Activated naive CD8-positive, alpha-beta T cell (primary cell): ENCODE measurements around the gene CCDC150.
"Not testable (repeated sequence)": the region's sequence is repeated elsewhere in the genome, so short reads cannot be mapped to it uniquely, and the experiment has no call there.

Source experiments
- H3K27ac Mint-ChIP-seq: one replicate; pipeline ENCODE4 v1.8.0; 2021; ENCODE audit warnings: mixed read lengths
- H3K27me3 Mint-ChIP-seq: one replicate; pipeline ENCODE4 v1.8.0; 2021; ENCODE audit warnings: mixed read lengths
- H3K36me3 Mint-ChIP-seq: one replicate; pipeline ENCODE4 v1.8.0; 2021; ENCODE audit warnings: mixed read lengths
- H3K4me1 Mint-ChIP-seq: one replicate; pipeline ENCODE4 v1.8.0; 2021; ENCODE audit warnings: low read depth, mixed read lengths
- H3K4me3 Mint-ChIP-seq: one replicate; pipeline ENCODE4 v1.8.0; 2021; ENCODE audit warnings: mild to moderate bottlenecking, mixed read lengths
- H3K9me3 Mint-ChIP-seq: one replicate; pipeline ENCODE4 v1.8.0; 2021; ENCODE audit warnings: low read depth, mixed read lengths

CCDC150 gene

DNA sequence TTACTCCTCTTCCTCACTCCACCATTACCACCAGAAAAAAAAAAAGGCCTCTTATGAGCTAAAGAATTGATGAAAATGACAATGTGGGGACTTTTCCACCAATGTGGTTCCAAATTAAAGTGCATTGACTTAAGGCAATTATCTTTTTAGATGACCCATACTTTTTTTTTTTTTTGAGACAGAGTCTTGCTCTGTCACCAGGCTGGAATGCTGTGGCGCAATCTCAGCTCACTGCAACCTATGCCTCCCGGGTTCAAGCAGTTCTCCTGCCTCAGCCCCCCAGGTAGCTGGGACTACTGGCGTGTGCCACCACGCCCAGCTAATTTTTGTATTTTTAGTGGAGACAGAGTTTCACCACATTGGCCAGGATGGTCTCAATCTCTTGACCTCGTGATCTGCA, 31.6 kb upstream of the CCDC150 start:
- H3K27ac Mint-ChIP-seq, H3K4me1 Mint-ChIP-seq, H3K36me3 Mint-ChIP-seq, H3K4me3 Mint-ChIP-seq, H3K27me3 Mint-ChIP-seq, H3K9me3 Mint-ChIP-seq: not testable (repeated sequence)

DNA sequence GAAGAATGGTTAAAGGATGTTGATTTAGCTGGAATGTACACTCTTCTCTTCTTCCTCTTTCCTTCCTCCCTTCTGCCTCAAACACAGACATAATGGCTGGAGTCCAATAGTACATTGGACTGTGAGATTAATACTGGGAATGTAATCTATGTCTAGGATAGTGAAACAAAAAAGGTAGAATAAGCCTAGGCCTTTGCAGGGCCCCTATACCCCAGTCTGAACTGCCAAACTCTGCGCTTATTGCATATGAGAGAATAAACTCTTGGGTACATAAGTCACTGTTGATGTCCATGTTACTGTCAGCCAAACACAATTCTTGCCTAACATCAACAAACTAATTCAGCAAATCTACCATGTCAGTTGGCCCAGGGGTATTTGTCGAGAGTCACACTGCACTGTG, 29.7 kb upstream of the CCDC150 start:
- no peaks in the 10 kb centered on the region for H3K27me3 Mint-ChIP-seq
- no peaks in the 10 kb centered on the region for H3K4me1 Mint-ChIP-seq
- no peaks in the 10 kb centered on the region for H3K9me3 Mint-ChIP-seq
- H3K36me3 Mint-ChIP-seq, result no peaks in the 10 kb centered on the region
- H3K27ac Mint-ChIP-seq, result no peak overlapping the region
- no peak overlapping the region for H3K4me3 Mint-ChIP-seq

DNA sequence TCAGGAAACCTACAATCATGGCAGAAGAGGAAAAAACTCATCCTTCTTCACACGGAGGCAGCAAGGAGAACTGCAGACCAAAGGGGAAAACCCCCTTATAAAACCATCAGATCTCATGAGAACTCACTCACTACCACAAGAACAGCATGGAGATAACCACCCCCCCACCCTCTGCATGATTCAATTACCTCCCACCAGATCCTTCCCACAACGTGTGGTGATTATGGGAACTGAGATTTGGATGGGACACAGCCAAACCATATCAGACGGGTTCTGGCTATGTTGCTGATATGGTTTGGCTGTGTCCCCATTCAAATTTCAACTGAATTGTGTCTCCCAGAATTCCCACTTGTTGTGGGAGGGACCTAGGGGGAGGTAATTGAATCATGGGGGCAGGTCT, 28.7 kb upstream of the CCDC150 start:
- no peak overlapping the region for H3K4me3 Mint-ChIP-seq
- peaks cover 2% of the 10 kb centered on the region for H3K27me3 Mint-ChIP-seq
- no peaks in the 10 kb centered on the region for H3K9me3 Mint-ChIP-seq
- H3K36me3 Mint-ChIP-seq, result no peaks in the 10 kb centered on the region
- no peak overlapping the region for H3K27ac Mint-ChIP-seq
- H3K4me1 Mint-ChIP-seq, result no peaks in the 10 kb centered on the region

DNA sequence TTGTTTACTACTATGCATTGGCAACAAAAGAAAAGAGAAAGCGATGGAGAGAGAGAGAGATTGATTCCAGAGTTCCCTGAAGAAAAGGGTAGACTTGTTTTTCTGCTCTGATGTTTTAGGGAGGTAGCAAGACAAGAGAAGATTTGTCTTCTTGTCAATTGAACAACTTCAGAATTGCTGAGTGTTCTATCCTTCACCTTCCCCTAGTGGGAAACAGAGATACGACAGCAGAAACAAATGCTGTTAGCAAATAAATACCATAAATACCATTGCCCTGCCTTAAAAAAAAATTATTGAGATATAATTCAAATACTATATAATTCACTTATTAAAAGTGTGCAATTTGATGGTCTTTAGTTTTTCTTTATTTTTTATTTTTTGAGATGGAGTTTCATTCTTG, 26.2 kb upstream of the CCDC150 start:
- Mint-ChIP-seq H3K4me3 (no peak overlapping the region), H3K4me1 (no peaks in the 10 kb centered on the region), H3K27ac (no peak overlapping the region), H3K36me3 (no peaks in the 10 kb centered on the region), H3K27me3 (peaks cover 2% of the 10 kb centered on the region), H3K9me3 (no peaks in the 10 kb centered on the region)

DNA sequence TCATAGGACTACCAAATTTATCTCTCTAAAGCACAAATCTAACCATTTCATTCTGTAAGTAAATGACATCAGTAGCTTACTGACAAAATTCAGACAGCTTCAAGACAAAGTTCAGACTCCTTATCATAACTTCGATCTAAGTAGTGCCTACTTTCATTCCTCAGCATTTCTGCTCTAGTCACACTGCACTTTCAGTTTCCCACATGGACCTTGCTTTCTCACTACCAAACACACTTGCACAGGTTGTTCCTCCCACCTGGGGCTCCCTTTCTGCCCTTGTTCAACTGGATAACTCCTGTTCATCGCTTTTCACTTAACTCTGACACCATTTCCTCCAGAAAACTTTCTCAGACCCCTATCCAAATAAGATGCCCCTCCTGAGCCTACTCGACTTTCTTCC, 22.1 kb upstream of the CCDC150 start:
- Mint-ChIP-seq H3K27me3 (peaks cover 8% of the 10 kb centered on the region), H3K4me3 (no peak overlapping the region), H3K36me3 (peaks cover 2% of the 10 kb centered on the region), H3K4me1 (no peaks in the 10 kb centered on the region), H3K9me3 (no peaks in the 10 kb centered on the region), H3K27ac (no peak overlapping the region)

DNA sequence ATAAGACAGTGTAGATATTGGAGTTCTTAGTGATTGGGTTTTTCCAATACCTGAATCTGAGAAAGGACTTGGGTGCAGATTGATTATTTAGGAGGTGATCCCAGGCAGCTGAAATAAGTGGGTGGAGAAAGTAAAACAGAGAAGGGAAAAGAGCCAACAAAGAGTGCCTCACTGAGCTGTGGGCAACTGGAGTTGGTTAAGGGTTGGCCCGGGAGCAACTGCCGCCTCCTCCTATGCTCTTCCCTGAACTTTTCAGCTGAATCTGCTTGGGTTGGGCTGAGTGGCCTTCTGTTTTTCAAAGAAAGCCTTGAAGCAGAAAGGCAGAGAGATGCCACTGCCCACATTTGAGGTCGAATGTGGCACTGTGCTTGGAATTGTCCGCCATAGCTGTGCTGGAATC, 20.9 kb upstream of the CCDC150 start:
- Mint-ChIP-seq H3K27me3 (peaks cover 8% of the 10 kb centered on the region), H3K4me1 (no peaks in the 10 kb centered on the region), H3K4me3 (no peak overlapping the region), H3K9me3 (peaks cover 9% of the 10 kb centered on the region), H3K36me3 (peaks cover 7% of the 10 kb centered on the region), H3K27ac (no peak overlapping the region)

DNA sequence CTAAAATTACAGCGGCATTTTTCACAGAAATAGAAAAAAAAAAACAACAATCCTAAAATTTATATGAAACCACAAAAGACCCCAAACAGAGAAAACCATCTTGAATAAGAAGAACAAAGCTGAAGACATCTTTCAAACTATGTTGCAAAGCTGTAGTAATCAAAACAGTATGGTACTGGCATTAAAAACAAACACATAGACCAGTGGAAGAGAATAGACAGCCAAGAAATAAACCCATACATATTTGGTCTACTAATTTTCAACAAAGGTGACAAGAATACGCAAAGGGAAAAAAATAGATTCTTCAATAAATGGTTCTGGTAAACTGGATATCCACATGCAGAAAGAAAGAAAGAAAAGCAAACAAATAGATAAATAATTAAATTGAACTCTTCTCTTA, 9.0 kb upstream of the CCDC150 start:
- Mint-ChIP-seq H3K9me3 (peaks cover 17% of the 10 kb centered on the region), H3K27ac (no peak overlapping the region), H3K4me1 (no peaks in the 10 kb centered on the region), H3K27me3 (peaks cover 5% of the 10 kb centered on the region), H3K36me3 (peaks cover 2% of the 10 kb centered on the region), H3K4me3 (no peak overlapping the region)

DNA sequence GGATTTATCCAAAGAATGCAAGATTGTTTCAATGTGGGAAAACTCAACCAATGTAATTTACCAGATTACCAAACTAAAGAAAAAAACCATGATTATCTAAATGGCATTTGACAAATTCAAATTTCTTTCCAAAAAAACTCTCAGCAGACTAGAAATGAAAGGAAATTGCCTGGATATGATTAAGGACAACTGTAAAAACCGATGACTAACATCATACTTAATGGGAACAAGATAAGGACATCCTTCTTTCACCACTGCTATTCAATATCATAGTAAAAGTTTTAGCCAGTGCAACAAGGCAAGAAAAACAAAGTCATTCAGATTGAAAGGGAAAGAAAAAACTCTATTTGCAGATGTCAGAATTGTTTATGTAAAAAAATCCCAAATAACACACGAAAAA, 4.4 kb upstream of the CCDC150 start:
- H3K27ac Mint-ChIP-seq, result no peak overlapping the region
- H3K4me1 Mint-ChIP-seq, result peaks cover 8% of the 10 kb centered on the region
- H3K4me3 Mint-ChIP-seq, result no peak overlapping the region
- peaks cover 2% of the 10 kb centered on the region for H3K27me3 Mint-ChIP-seq
- H3K36me3 Mint-ChIP-seq, result peaks cover 2% of the 10 kb centered on the region
- H3K9me3 Mint-ChIP-seq, result peaks cover 13% of the 10 kb centered on the region

DNA sequence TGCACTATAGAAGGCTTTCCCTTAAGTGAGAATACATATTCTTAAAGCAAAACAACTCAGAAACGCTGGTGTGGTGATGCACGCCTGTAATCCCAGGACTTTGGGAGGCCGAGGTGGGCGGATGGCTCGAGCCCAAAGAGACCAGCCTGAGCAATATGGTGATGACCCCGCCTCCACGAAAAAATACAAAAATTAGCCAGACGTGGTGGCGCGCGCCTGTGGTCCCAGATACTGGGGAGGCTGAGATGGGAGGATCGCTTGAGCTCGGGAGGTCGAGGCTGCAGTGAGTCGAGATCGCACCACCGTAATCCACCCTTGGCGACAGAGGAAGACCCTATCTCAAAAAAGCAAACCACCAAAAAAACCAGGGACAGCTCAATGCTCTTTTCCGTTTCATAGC, 750 bp upstream of the CCDC150 start:
- H3K9me3 Mint-ChIP-seq, result no peaks in the 10 kb centered on the region
- H3K4me3 Mint-ChIP-seq, result peak overlapping the region; percentile 89
- no peaks in the 10 kb centered on the region for H3K27me3 Mint-ChIP-seq
- no peaks in the 10 kb centered on the region for H3K36me3 Mint-ChIP-seq
- no peak overlapping the region for H3K27ac Mint-ChIP-seq
- H3K4me1 Mint-ChIP-seq, result peaks cover 17% of the 10 kb centered on the region

DNA sequence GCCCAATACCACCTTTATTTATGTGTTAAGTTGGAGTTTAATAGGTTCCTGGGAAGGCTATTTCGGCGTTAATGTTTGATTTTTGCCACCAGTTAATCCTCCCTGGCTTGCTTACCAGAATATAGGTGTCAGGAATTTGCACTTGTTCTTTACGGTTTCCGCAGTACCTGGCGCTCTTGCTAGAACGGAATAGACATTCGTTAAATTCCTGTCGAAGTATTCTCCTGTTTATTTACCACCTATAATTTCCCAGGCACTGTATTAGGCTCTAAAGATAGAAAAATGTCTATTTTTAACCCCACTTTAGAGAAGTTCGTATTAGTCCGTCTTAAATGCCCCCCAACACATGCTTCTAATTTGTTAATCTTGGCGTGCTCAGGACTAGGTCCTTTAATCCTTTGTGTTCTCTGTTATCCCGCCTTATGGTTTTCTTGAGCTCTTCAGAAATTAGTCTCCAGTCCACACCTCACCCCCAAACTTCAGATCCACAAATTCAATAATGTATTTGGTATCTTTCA, 575 bp downstream of the CCDC150 start:
- Mint-ChIP-seq H3K4me3 (peak overlapping the region; percentile 89), H3K4me1 (peaks cover 17% of the 10 kb centered on the region), H3K36me3 (no peaks in the 10 kb centered on the region), H3K27me3 (no peaks in the 10 kb centered on the region), H3K27ac (no peak overlapping the region), H3K9me3 (no peaks in the 10 kb centered on the region)

DNA sequence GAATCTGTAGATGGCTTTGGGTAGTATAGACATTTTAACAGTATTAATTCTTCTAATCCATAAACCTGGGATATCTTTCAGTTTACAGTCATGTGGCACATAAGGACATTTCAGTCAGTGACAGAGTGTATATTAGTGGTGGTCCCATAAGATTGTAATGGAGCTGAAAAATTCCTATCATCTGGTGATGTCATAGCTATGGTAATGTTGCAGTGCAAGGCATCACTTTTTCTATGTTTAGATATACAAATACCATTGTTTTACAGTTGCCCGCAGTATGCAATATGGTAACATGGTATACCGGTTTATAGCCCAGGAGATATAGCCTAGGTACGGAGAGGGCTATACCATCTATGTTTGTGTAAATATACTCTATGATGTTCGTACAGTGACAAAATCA, 9.7 kb downstream of the CCDC150 start:
- Mint-ChIP-seq H3K27ac (no peak overlapping the region), H3K4me1 (no peaks in the 10 kb centered on the region), H3K4me3 (no peak overlapping the region), H3K9me3 (peaks cover 30% of the 10 kb centered on the region), H3K27me3 (no peaks in the 10 kb centered on the region), H3K36me3 (peaks cover 34% of the 10 kb centered on the region)

DNA sequence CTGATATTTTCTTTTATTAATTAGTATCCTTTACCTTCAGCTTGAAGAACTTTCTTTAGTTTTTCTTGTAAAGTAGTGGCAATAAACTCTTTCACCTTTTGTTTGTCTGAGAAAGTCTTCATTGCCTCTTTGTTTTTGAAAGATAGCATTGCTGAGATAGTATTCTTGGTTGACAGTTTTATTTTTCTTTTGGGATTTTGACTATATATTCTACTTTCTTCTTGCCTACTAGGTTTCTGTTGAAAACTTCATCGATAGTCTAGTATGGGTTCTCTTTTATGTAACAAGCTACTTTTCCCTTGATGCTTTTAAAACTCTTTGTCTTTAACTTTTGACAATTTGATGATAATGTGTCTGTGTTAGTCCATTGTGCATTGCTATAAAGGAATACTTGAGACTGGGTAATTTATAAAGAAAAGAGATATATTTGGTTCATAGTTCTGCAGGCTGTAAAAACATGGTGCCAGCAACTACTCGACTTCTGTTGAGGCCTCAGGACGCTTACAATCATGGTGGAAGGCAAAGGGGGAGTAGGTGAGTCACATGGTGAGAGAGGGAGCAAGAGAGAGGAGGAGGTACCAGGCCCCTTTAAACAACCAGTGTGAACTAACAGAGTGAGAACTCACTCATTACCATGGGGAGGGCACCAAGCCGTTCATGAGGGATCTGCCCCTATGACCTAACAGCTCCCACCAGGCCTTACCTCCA, 12.0 kb downstream of the CCDC150 start:
- Mint-ChIP-seq H3K27ac (no peak overlapping the region), H3K4me3 (no peak overlapping the region), H3K36me3 (peaks cover 39% of the 10 kb centered on the region), H3K27me3 (no peaks in the 10 kb centered on the region), H3K9me3 (peaks cover 36% of the 10 kb centered on the region), H3K4me1 (no peaks in the 10 kb centered on the region)

DNA sequence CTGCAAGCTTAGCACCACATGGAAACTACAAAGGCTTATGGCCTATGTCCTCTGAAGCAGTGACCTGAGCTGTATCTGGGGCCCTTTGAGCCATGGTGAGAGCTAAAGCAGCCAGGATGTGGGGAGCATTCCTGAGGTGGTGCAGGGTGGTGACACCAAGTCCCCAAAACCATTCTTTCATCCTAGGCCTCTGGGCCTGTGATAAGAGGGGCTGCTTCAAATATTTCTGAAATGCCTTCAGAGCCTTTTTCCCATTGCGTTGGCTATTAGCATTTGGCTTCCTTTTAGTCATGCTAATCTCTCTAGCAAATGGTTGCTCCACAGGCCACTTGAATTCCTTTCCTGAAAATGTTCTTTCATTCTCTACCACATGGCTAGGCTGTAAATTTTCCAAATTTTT, 13.4 kb downstream of the CCDC150 start:
- H3K4me1 Mint-ChIP-seq, result no peaks in the 10 kb centered on the region
- peaks cover 36% of the 10 kb centered on the region for H3K9me3 Mint-ChIP-seq
- H3K36me3 Mint-ChIP-seq, result peaks cover 39% of the 10 kb centered on the region
- no peak overlapping the region for H3K4me3 Mint-ChIP-seq
- H3K27me3 Mint-ChIP-seq, result peaks cover 2% of the 10 kb centered on the region
- no peak overlapping the region for H3K27ac Mint-ChIP-seq

DNA sequence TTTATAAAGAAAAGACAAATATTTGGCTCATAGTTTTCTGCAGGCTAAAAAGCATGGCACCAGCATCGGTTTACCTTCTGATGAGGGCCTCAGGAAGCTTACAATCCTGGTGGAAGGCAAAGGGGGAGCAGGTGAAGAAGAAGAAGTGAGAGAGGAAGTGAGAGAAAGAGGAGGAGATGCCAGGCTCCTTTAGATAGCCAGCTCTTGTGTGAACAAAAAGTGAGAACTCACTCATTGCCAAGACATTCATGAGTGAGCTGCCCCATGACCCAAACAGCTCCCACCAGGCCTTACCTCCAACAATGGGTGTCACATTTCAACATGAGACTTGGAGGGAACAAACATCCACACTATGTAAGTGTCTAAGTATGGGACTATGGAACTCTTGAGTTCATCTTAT, 14.3 kb downstream of the CCDC150 start:
- Mint-ChIP-seq H3K27ac (no peak overlapping the region), H3K4me1 (no peaks in the 10 kb centered on the region), H3K9me3 (peaks cover 36% of the 10 kb centered on the region), H3K27me3 (peaks cover 2% of the 10 kb centered on the region), H3K36me3 (peaks cover 42% of the 10 kb centered on the region), H3K4me3 (no peak overlapping the region)

DNA sequence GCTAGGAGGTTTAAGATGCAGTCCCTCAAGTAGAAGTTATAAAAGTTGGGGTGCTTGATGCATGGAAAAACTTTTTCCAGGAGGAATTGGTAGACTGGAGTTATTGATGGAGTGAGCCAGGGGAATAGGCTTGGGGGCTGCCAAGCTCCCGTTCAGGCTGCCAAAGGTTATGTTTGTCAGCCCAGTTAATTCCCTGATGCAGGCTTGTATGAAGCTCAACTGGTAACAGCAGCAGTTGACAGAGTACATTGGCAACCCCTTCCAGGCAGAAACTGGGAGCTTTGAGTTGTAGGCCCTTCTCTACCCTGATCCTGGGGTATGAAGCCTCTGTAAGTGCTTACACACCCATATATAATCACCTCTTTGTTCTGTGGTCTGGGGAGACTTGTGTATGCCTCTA, 16.2 kb downstream of the CCDC150 start:
- Mint-ChIP-seq H3K27me3 (peaks cover 2% of the 10 kb centered on the region), H3K27ac (no peak overlapping the region), H3K4me1 (no peaks in the 10 kb centered on the region), H3K4me3 (no peak overlapping the region), H3K9me3 (peaks cover 25% of the 10 kb centered on the region), H3K36me3 (peaks cover 32% of the 10 kb centered on the region)

DNA sequence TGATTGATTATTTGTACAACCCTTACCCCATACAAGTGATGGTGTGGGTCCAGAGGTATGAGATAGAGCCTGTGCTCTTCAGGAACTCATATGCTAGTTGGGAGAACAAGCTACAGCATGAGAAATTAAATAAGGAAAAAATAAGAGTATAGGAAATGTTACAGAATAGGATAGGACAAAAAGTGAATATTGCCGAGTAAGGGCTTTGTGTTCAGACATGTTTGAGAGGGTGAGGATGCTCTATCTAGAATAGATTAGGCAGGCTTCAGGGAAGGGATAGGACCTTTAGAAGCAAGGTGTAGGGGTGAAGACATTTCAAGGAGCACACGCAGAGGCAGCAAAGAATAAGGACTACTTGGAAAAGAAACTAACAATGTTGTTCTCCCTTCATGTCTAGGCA, 17.8 kb downstream of the CCDC150 start:
- Mint-ChIP-seq H3K36me3 (peaks cover 19% of the 10 kb centered on the region), H3K27ac (no peak overlapping the region), H3K4me1 (no peaks in the 10 kb centered on the region), H3K4me3 (no peak overlapping the region), H3K9me3 (peaks cover 14% of the 10 kb centered on the region), H3K27me3 (peaks cover 2% of the 10 kb centered on the region)
